ENCODE results near the gene SORCS3.

The SORCS3 gene

GRCh38 chr10:104913390-104913789 lies 272.3 kb downstream of the SORCS3 start:
- Histone ChIP-seq H3K27me3 (ENCODE audit: insufficient read depth, poor library complexity, severe bottlenecking) (no peaks in the 10 kb centered on the region), H3K27ac (replicated peaks) (no peak overlapping the region), H3K4me3 (replicated peaks; ENCODE audit: insufficient read depth, low read length) (no peak overlapping the region)
- no peak for DNase-seq (ENCODE audit: low read depth in 1 of 2, low spot score in 1 of 2)
- TF ChIP-seq CTCF (IDR thresholded peaks at IDR 0.05; ENCODE audit: insufficient read depth, low read length) (no peak), REST (IDR thresholded peaks at IDR 0.05; ENCODE audit: insufficient replicate concordance, low read depth) (no peak), SPI1 (IDR thresholded peaks at IDR 0.05; ENCODE audit: borderline replicate concordance, low read depth) (no peak), GABPA (IDR thresholded peaks at IDR 0.05; ENCODE audit: low read depth) (no peak), POLR2AphosphoS5 (IDR thresholded peaks at IDR 0.05; ENCODE audit: low read depth) (no peak)

- H3K27ac ChIP-seq (replicated peaks) = no peak overlapping the region
- H3K4me3 ChIP-seq (replicated peaks; ENCODE audit: insufficient read depth, low read length) = no peak overlapping the region
- no peaks in the 10 kb centered on the region for H3K27me3 ChIP-seq (ENCODE audit: insufficient read depth, poor library complexity, severe bottlenecking)
- TF ChIP-seq POLR2AphosphoS5 (IDR thresholded peaks at IDR 0.05; ENCODE audit: low read depth) (no peak), GABPA (IDR thresholded peaks at IDR 0.05; ENCODE audit: low read depth) (no peak), REST (IDR thresholded peaks at IDR 0.05; ENCODE audit: insufficient replicate concordance, low read depth) (no peak), SPI1 (IDR thresholded peaks at IDR 0.05; ENCODE audit: borderline replicate concordance, low read depth) (no peak)
- DNase-seq (ENCODE audit: low read depth in 1 of 2, low spot score in 1 of 2) = no peak
Measured at GRCh38 chr10:104920476-104920875, 279.4 kb downstream of the SORCS3 start.

GRCh38 chr10:104921763-104922162 lies 280.7 kb downstream of the SORCS3 start:
- no peaks in the 10 kb centered on the region for H3K27me3 ChIP-seq (ENCODE audit: insufficient read depth, poor library complexity, severe bottlenecking)
- no peak overlapping the region for H3K4me3 ChIP-seq (replicated peaks; ENCODE audit: insufficient read depth, low read length)
- no peak overlapping the region for H3K27ac ChIP-seq (replicated peaks)
- TF ChIP-seq REST (IDR thresholded peaks at IDR 0.05; ENCODE audit: insufficient replicate concordance, low read depth) (no peak), CTCF (IDR thresholded peaks at IDR 0.05; ENCODE audit: insufficient read depth, low read length) (no peak), POLR2AphosphoS5 (IDR thresholded peaks at IDR 0.05; ENCODE audit: low read depth) (no peak), SPI1 (IDR thresholded peaks at IDR 0.05; ENCODE audit: borderline replicate concordance, low read depth) (no peak), GABPA (IDR thresholded peaks at IDR 0.05; ENCODE audit: low read depth) (no peak)
- no peak for DNase-seq (ENCODE audit: low read depth in 1 of 2, low spot score in 1 of 2)

Data from HL-60 (cell line).